GM19099 (cell line): Measurements from ENCODE around the gene TTC34.

Source experiments
- POLR2A ChIP-seq: IDR thresholded peaks from 3 replicates; pipeline ENCODE4 v1.6.1; 2011; ENCODE audit warnings: low read depth; ENCODE audit not compliant: insufficient read length; ENCODE audit errors: extremely low read depth

Gene TTC34

GRCh38 chr1:2628933-2629626 lies 172.4 kb downstream of the TTC34 start:
- no peak for TF ChIP-seq POLR2A

DNA sequence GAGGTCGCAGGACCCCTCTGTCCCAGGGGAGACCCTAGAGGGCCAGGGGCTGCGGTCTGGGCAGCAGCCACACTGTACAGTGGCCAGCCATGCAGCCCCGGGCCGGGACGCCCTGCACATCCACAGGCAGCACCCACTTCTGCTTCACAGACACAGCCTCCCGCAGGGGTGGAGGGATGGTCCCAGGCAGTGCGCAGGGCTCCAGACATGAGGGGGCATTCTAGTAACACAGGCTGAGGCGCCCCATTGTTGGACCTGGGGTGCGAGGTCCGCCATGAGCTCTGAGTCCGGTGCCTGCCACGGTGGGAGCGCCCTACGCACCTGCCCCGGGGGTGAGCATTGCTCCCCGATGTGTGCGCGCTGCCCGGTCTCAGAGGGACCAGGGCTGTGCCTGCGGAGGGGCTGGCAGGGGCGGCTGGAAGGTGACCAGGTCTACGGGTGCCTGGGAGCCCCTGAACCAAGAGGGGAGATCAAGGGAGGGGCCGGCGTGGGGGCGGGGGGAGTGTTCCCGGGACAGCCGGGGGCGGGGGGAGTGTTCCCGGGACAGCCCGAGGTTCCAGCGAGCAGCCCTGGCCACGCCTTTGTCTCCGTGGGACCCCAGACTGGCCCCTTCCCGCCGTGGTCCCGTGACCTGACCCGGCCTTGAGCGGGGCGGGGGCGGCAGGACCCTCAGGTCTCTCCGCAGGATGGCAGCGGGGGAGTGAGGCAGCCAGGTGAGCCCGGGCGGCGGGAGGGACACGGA lies 173.1 kb downstream of the TTC34 start:
- TF ChIP-seq POLR2A = no peak

DNA sequence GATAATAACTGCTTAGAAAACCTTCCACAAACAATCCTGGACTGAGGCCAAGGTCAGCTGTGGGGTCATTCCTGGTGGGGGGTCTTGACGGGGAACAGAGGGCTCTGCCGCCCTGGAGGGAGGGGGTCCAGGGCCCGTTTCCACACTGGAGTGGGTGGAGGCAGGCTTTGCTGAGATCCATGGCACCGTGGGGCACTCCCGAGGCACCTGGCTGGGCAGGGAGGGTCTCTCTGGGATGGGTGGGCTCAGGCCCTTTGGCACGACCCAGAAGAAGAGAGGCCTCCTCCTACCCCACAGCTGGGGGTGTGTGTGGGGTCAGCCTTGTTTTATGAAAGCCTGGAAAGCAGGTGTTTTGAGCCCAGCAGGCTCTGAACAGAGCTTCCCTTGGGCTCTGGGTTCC lies 173.7 kb downstream of the TTC34 start:
- no peak for TF ChIP-seq POLR2A

DNA sequence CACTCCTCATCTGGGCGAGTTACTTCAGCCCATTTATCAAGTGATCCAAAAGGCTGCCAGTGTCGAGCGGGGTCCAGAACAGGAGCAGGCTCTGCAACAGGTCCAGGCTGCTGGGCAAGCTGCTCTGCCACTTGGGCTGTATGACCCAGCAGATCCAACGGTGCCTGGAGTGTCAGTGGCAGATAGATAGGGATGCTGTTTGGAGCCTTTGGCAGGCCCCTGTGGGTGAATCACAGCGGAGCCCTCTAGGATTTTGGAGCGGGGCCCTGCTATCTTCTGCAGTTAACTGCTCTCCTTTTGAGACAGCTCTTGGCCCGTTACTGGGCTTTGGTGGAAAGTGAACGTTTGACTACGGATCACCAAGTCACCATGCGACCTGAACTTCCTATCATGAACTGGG lies 176.2 kb downstream of the TTC34 start:
- TF ChIP-seq POLR2A = no peak

DNA sequence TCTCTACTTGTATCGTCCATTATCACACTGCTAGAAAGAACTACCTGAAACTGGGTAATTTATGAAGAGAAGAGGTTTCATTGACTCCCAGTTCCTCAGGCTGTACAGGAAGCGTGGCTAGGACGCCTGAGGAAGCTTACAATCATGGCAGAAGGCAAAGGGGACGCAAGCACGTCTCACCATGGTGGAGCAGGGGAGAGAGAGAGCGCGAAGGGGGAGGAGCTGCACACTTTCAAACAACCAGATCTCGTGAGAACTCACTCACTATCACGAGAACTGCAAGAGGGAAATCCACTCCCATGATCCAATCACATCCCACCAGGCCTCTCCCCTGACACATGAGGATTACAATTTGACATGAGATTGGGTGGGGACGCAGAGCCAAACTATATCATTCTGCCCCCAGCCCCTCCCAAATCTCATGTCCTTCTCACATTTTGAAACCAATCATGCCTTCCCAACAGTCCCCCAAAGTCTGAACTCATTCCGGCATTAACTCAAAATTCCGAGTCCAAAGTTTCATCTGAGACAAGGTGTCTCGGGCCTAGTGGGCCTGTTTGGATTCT lies 176.7 kb downstream of the TTC34 start:
- TF ChIP-seq POLR2A = no peak

DNA sequence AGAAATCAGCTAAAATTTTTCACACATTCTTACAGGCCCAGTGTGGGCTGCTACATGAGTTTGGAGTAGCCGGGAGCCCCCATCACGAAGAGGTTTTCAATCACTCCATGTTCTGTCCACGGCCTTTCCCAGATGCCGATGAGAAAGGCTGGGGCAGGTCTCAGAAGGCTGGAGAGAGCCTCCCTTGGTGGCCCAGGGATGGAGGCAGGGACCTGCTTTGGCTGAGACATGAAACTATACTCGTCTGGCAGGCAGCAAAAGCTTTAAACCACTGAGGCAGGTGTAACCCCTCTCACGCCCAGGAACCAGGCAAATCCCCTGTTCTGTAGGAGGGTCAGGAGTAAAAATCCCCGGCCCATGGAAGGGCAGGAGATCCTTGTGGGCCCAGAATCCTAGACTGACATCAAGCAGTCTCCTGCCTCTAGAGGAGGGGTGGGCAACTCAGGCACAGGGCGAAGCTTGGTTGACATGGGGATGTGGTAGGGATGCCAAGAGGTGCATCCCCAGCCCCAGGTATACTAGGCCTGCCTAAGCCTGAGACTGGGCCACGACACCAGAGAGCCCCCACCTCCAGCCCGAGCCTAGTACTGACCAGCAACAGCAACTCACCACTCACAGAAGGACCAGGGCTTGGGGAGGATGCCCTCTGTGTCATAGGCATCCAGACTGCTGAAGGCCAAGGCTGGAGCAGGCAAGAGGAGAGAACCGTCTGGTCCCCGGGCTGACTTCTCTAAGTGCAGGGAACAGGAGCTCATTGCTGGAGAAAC lies 177.7 kb downstream of the TTC34 start:
- no peak for TF ChIP-seq POLR2A

- TF ChIP-seq POLR2A = no peak
These were observed 183.5 kb downstream of the TTC34 start for GRCh38 chr1:2617971-2618470.

DNA sequence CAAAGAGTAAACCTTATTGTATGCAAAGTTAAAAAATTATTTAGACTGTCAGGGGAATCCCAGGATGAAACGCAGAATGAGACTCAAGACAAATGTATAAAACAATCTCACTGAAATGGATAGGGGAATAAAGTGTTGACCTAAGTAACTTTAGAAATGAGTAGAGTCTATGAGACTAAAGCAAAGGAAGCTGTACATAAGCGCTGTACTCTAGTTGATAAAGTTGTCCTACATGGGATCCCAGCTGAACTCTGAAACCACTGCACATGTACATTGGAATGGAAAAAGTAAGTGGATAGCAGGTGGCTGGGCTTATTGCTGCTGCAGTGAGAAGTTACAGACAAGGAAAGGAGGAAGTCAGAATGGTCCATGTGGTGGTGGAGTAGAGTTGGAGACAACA lies 187.3 kb downstream of the TTC34 start:
- TF ChIP-seq POLR2A = no peak

DNA sequence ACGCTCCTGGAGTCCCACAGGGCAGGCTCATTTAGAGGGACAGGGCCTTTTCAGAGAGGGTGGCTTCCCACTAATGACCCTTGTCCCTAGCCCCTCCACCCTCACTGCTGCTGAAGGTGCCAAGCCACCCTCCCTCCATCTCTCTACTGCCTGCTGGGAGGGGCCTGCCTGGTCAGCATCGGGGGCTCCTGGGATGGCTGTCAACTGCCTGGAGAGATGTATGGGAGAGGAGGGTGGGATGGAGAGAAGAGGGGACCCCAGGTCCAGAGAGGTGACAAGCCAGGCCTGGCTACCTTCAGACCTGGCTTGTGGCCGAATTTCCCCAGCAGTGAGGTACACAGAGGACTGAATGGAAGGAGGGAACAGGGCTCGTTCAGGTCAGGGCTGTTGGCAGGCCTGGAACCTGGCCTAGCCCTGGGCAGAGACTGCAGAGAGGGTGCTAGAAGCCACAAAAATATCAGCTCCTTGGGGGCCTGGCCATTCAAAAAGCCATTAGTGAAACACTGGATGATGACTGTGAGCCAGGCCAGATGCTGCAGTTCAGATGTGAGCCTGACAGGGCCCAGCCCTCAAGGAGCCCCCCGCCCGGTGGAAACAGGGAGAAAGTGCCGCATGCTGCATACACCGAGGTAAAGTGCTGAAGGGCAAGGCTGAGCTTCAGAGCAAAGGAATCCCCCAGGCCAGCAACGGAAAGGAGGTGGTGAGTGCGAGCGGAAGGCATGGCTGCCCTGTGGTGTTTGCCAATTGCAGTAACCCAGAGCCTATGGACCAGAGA lies 188.7 kb downstream of the TTC34 start:
- no peak for TF ChIP-seq POLR2A

- no peak for TF ChIP-seq POLR2A
These were observed 189.7 kb downstream of the TTC34 start for GRCh38 chr1:2611621-2612437.

GRCh38 chr1:2611031-2611501 lies 190.4 kb downstream of the TTC34 start:
- TF ChIP-seq POLR2A = no peak

- TF ChIP-seq POLR2A = no peak
These were observed 191.2 kb downstream of the TTC34 start for GRCh38 chr1:2610036-2610959.
